ENCODE results near the gene PPP1R14C. TPM values are rescaled to one million over a fixed set of nuclear protein-coding genes. Genes with fewer than 3 reads are reported as not detected.

The PPP1R14C gene
- total RNA-seq, 4 donors from 2014 or later = 2.1 to 2.9 TPM; not detected in 2

DNA sequence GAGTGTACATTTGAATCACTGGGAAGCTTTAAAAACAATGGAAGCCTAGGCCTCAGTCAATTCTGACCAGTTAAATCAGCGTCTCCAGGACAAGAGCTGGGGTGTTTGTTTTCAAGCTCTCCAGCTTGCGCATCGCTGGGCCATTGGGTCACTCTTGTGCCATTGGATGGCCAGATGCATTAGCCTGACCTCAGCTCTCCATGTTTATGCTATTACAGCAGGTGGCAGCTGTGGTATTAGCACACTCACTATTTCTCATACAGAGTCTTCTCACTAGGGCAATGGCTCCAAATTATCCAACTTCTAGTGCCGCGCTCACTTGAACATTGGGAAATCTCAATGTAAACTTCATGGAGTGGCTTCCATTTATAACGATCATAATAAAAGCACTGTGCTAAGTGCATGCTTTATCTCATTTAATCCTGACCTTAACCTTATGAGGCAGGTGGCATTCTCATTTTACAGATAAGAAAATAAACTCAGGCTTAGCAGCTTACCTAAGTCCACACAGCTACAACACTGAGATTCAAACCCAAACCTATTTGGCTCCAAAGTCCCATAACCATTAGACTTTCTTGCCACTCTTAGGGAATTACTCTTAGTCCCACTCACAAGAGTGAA, 108.8 kb downstream of the PPP1R14C start:
- no peak overlapping the region for H3K27ac ChIP-seq
- TF ChIP-seq, protein P1, sequence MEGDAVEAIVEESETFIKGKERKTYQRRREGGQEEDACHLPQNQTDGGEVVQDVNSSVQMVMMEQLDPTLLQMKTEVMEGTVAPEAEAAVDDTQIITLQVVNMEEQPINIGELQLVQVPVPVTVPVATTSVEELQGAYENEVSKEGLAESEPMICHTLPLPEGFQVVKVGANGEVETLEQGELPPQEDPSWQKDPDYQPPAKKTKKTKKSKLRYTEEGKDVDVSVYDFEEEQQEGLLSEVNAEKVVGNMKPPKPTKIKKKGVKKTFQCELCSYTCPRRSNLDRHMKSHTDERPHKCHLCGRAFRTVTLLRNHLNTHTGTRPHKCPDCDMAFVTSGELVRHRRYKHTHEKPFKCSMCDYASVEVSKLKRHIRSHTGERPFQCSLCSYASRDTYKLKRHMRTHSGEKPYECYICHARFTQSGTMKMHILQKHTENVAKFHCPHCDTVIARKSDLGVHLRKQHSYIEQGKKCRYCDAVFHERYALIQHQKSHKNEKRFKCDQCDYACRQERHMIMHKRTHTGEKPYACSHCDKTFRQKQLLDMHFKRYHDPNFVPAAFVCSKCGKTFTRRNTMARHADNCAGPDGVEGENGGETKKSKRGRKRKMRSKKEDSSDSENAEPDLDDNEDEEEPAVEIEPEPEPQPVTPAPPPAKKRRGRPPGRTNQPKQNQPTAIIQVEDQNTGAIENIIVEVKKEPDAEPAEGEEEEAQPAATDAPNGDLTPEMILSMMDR (IDR thresholded peaks at IDR 0.05) = no peak
- no peak for TF ChIP-seq POLR2A (IDR thresholded peaks at IDR 0.05)
- no peak for DNase-seq
- H3K4me3 ChIP-seq = no peak overlapping the region
- no peaks in the 10 kb centered on the region for H3K9me3 ChIP-seq
- H3K36me3 ChIP-seq = no peaks in the 10 kb centered on the region
- no peaks in the 10 kb centered on the region for H3K27me3 ChIP-seq
- no peaks in the 10 kb centered on the region for H3K4me1 ChIP-seq
- intact Hi-C loops (cut with DNase I; ENCODE audit: low total_unique reads) = no loop called here

DNA sequence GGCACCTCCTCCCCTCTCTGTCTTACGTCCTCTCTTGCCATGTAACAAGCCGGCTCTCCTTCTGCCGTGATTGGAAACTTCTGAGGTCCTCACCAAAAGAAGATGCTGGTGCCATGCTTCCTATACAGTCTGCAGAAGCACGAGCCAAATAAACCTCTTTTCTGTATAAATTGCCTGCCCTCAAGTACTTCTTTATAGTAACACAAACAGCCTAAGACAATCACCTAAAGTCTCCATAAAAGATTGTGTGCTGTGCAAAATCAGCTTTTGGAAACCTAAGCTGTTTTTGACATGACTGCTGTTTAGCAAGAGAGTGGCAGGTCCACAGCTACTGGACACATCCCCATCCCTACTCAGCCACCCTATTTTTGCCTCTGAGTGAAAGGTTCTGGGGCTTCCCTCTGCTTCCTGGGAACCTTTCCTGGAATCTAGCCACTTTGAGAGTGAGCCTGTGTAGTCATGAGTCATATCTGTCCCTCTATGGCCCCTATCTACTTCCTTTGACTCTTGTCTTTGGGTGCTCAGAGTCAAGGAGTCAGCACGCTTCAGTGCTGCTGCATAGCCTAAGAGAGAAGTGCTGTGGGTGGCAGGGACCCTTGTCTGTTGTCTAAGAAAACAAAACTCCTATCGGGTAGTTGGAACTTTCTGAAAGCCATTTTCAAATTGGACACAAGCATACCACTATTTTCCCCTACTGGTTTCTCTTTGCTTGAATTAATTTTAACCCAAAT, 110.0 kb downstream of the PPP1R14C start:
- intact Hi-C loops (cut with DNase I; ENCODE audit: low total_unique reads) = no loop called here
- TF ChIP-seq, protein P1 (IDR thresholded peaks at IDR 0.05) = no peak
- no peak for TF ChIP-seq POLR2A (IDR thresholded peaks at IDR 0.05)
- no peak overlapping the region for H3K27ac ChIP-seq

DNA sequence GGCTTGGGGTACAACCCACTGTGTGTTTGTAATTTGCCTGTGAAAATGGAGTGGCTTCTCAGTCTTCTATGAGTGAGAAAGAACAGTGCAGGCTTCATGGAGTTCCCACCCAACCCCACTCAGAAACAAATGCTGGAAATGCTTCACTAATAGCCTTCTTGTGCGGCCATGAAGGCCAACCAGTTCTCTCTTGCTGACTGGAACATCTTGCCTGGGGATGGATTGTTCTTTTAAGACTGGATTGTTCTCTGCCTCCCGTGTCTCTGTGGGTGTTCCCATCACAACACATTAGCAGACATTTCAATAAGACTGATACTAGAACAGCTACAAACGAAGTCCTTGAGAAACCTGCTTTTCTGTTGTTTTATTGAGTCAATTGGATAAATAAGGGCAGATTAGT, 110.6 kb downstream of the PPP1R14C start:
- Histone ChIP-seq H3K4me3 (no peak overlapping the region), H3K4me1 (no peaks in the 10 kb centered on the region), H3K36me3 (no peaks in the 10 kb centered on the region), H3K27ac (no peak overlapping the region), H3K27me3 (no peaks in the 10 kb centered on the region), H3K9me3 (no peaks in the 10 kb centered on the region)
- no peak for DNase-seq
- intact Hi-C loops (cut with DNase I; ENCODE audit: low total_unique reads) = no loop called here
- TF ChIP-seq POLR2A (IDR thresholded peaks at IDR 0.05) = no peak
- TF ChIP-seq, protein P1 (IDR thresholded peaks at IDR 0.05) = no peak

More for the DNA sequence above, 110.0 kb downstream of the PPP1R14C start:
- Histone ChIP-seq H3K27me3 (no peaks in the 10 kb centered on the region), H3K4me1 (no peaks in the 10 kb centered on the region), H3K36me3 (no peaks in the 10 kb centered on the region), H3K9me3 (no peaks in the 10 kb centered on the region), H3K4me3 (no peak overlapping the region)
- no peak for DNase-seq

DNA sequence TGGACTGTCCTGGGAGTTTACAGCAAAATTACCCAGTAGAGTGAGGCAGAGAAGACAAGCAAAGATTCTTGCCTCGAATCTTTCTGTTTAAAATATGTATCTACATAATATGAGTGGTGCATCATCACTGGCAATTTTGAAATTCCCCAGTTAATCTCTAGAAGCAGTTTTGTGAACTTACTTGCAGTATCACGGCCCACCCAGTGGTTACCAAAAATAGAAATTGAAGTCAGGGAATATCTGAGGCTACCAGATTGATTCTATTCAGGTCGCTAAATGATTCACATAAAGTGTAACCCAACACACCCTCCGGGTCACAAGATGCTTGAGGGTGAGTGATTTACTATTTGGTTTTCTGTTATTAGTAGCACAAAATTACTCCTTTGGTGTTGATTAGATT, 111.9 kb downstream of the PPP1R14C start:
- H3K4me1 ChIP-seq = no peaks in the 10 kb centered on the region
- intact Hi-C loops (cut with DNase I; ENCODE audit: low total_unique reads) = no loop called here
- H3K27me3 ChIP-seq = no peaks in the 10 kb centered on the region

DNA sequence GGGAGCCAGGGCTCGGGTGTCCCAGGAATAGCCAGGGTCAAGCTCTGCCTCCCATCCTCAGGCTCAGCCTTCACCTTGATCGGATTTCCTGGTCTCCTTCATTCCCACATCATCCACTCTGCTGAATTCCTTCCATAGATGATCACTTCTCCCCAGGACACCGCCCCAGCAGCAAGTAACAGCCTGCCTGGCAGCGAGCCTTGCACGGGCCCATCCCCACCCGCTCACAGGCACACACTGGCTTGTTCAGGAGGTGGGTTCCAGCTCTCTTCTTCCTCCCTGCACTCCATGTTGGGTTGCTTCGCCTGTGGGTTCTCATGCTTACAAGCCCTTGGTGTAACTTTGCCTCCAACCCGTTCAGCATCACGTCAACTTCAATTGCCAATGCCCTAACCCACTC, 113.0 kb downstream of the PPP1R14C start:
- TF ChIP-seq POLR2A (IDR thresholded peaks at IDR 0.05) = no peak
- TF ChIP-seq, protein P1 (IDR thresholded peaks at IDR 0.05) = no peak
- intact Hi-C loops (cut with DNase I; ENCODE audit: low total_unique reads) = no loop called here
- DNase-seq = no peak
- Histone ChIP-seq H3K4me1 (no peaks in the 10 kb centered on the region), H3K36me3 (no peaks in the 10 kb centered on the region), H3K27me3 (no peaks in the 10 kb centered on the region), H3K4me3 (no peak overlapping the region), H3K9me3 (no peaks in the 10 kb centered on the region), H3K27ac (no peak overlapping the region)

More for the DNA sequence above, 111.9 kb downstream of the PPP1R14C start:
- no peak for TF ChIP-seq POLR2A (IDR thresholded peaks at IDR 0.05)
- TF ChIP-seq, protein P1 (IDR thresholded peaks at IDR 0.05) = no peak
- DNase-seq = no peak
- H3K4me3 ChIP-seq = no peak overlapping the region
- H3K27ac ChIP-seq = no peak overlapping the region
- no peaks in the 10 kb centered on the region for H3K36me3 ChIP-seq
- H3K9me3 ChIP-seq = no peaks in the 10 kb centered on the region

Data from uterus (tissue), 4 donors.